ENCODE measurements around the gene NRL. TPM values are rescaled to one million over a fixed set of nuclear protein-coding genes. Genes with fewer than 3 reads are reported as not detected.

Gene NRL
- total and polyA plus RNA-seq, 9 of the 15 experiments (the other 6 are each of a cell fraction or from before 2014, with no cell fraction given) = 0.07 to 2.7 (median 1.4) TPM; not detected in 1

- TF ChIP-seq ATF7 (IDR thresholded peaks at IDR 0.05) = peak; percentile 39; the same call in 1 of the 2 replicates
- TF ChIP-seq TCFL5 (CRISPR knock-in tag; conservative IDR thresholded peaks at IDR 0.05) = no peak
- peak; percentile 22; the same call in 1 of the 2 replicates for TF ChIP-seq POLR2AphosphoS2 (IDR thresholded peaks at IDR 0.05; ENCODE audit: low read length)
- TF ChIP-seq CHD1 (IDR thresholded peaks at IDR 0.05; ENCODE audit: low read length) = peak; percentile 83
- TF ChIP-seq CBX2 (IDR thresholded peaks at IDR 0.05; ENCODE audit: insufficient read depth, low read length, poor library complexity, severe bottlenecking) = no peak
- peak; percentile 14; the same call in 1 of the 2 replicates for TF ChIP-seq E2F3 (CRISPR knock-in tag; IDR thresholded peaks at IDR 0.05)
- peak; percentile 85 for TF ChIP-seq EGR1 (conservative IDR thresholded peaks at IDR 0.05)
- TF ChIP-seq SRF (CRISPR knock-in tag; IDR thresholded peaks at IDR 0.05) = no peak; a peak in 1 of 4 replicates
- TF ChIP-seq CTBP1 (IDR thresholded peaks at IDR 0.05; ENCODE audit: borderline replicate concordance) = peak; percentile 29
- peak; percentile 52; the same call in 1 of the 2 replicates for TF ChIP-seq ZSCAN32 (CRISPR knock-in tag; IDR thresholded peaks at IDR 0.05)
- TF ChIP-seq CREB3 (tag; conservative IDR thresholded peaks at IDR 0.05; ENCODE audit: low read depth) = no peak
- TF ChIP-seq POLR2H (tag; IDR thresholded peaks at IDR 0.05; ENCODE audit: low read depth) = peak; percentile 92
- TF ChIP-seq MBD2 (IDR thresholded peaks at IDR 0.05; ENCODE audit: borderline replicate concordance, low read depth) = 0 out of 2 replicates have a peak, but pooled peaks have one; percentile 26
- no peak for TF ChIP-seq TRIM25 (IDR thresholded peaks at IDR 0.05; ENCODE audit: borderline replicate concordance)
- peak; percentile 66; the same call in 1 of the 2 replicates for TF ChIP-seq TAF7 (tag; IDR thresholded peaks at IDR 0.05)
- TF ChIP-seq BCOR (IDR thresholded peaks at IDR 0.05) = 0 out of 2 replicates have a peak, but pooled peaks have one; percentile 27
- no peak for TF ChIP-seq ID3 (CRISPR knock-in tag; IDR thresholded peaks at IDR 0.05)
- 0 out of 2 replicates have a peak, but pooled peaks have one; percentile 37 for TF ChIP-seq ID3 (tag; IDR thresholded peaks at IDR 0.05)
- TF ChIP-seq HNRNPH1 (optimal IDR thresholded peaks at IDR 0.05; ENCODE audit: low read depth, low read length) = no peak
- no peak for TF ChIP-seq ZNF707 (CRISPR knock-in tag; conservative IDR thresholded peaks at IDR 0.05)
- TF ChIP-seq SMARCE1 (IDR thresholded peaks at IDR 0.05) = 0 out of 2 replicates have a peak, but pooled peaks have one; percentile 26
- peak; percentile 90 for TF ChIP-seq U2AF1 (optimal IDR thresholded peaks at IDR 0.05; ENCODE audit: low read depth, low read length)
- 0 out of 2 replicates have a peak, but pooled peaks have one; percentile 69 for TF ChIP-seq THAP7 (CRISPR knock-in tag; IDR thresholded peaks at IDR 0.05)
- TF ChIP-seq TAF9B (IDR thresholded peaks at IDR 0.05; ENCODE audit: partially characterized antibody) = peak; percentile 69
- no peak; the same call in 1 of the 2 replicates for TF ChIP-seq ELF2 (CRISPR knock-in tag; IDR thresholded peaks at IDR 0.05)
These were observed 20.6 kb downstream of the NRL start, which contains the start of gene PCK2 (continued) for GRCh38 chr14:24093901-24094840.
